Mucosa of descending colon (tissue), 3 donors: ENCODE measurements around the gene TDRD1. TPM values are rescaled to one million over a fixed set of nuclear protein-coding genes. Genes with fewer than 3 reads are reported as not detected.

ENCODE experiments used
- ATAC-seq: fragments of 200-7000 bp; cut with Tn5 transposase; one replicate; pipeline ENCODE4 v1.9.1; 2020; ENCODE audit warnings: mild to moderate bottlenecking, moderate library complexity
- DNase-seq, 3 donors: peaks; one replicate each; pipeline ENCODE4 v3.0.0-alpha.2; 2020
- H3K36me3 ChIP-seq: fragments of 200-600 bp; one replicate; pipeline ENCODE4 v1.8.0; 2021; ENCODE audit warnings: low read depth, mild to moderate bottlenecking
- H3K4me1 ChIP-seq: fragments of 200-600 bp; one replicate; pipeline ENCODE4 v1.8.0; 2021; ENCODE audit warnings: low read depth, mild to moderate bottlenecking
- H3K4me3 ChIP-seq: fragments of 200-600 bp; one replicate; pipeline ENCODE4 v1.8.0; 2021; ENCODE audit warnings: mild to moderate bottlenecking
- H3K9me3 ChIP-seq: fragments of 200-600 bp; one replicate; pipeline ENCODE4 v1.8.0; 2021; ENCODE audit warnings: mild to moderate bottlenecking
- intact Hi-C, 2 donors: fragments of 100-400 bp; cut with DNase I in 1 of 2; cut with micrococcal nuclease in 1 of 2; formaldehyde crosslinking; loops; one replicate each; pipeline versions ENCODE4 v1.11.0 to v1.11.1; 2022; cut with DNase I, micrococcal nuclease
- total RNA-seq, 3 donors: library from RNA; stranded (reverse); fragmentation: NEBNext Ultra II Directional in 2 of 3; extraction: Animal tissue kit (Norgen Biotek cat#: 25700) in 2 of 3; gene quantifications; one replicate each; pipeline versions ENCODE4 v1.2.1 to v1.2.4, GENCODE V29; 2021 to 2023
- TF ChIP-seq, protein P1 (sequence below): fragments of 200-600 bp; IDR thresholded peaks from one replicate; pipeline ENCODE4 v1.8.0; 2022; ENCODE audit warnings: antibody characterized with exemption, mild to moderate bottlenecking
- donor health status: DM: no; HTN: no; CAD: no; lungs with moderate emphysema.
- donor health status: DM: no; HTN: no; CAD: no.
- donor health status: DM: no; HTN: yes; CAD: no.

The TDRD1 gene
- total RNA-seq, 3 donors from 2014 or later = 0.06 to 1.7 (median 0.09) TPM

DNA sequence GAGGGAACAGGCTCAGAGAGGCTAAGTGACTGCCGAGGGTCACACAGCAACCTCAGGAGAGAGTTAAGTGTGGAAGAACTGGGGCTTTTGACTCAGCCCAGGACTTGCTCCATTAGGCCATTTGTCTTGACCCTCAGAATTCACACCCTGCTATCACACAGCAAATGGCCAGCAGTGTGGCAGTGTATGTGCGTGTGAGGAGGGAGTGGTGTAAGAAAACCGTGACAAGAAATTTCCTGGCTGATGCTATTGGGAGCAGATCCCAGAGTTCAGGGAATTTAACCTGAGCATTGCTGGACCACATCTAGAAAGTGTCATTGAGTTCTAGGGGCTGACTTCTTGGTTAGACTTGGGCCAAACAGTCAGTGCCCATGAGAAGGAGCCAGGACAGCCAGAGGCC is 78.3 kb downstream of the TDRD1 start:
- no peaks in the 10 kb centered on the region for H3K9me3 ChIP-seq
- H3K36me3 ChIP-seq = no peaks in the 10 kb centered on the region
- TF ChIP-seq, protein P1, sequence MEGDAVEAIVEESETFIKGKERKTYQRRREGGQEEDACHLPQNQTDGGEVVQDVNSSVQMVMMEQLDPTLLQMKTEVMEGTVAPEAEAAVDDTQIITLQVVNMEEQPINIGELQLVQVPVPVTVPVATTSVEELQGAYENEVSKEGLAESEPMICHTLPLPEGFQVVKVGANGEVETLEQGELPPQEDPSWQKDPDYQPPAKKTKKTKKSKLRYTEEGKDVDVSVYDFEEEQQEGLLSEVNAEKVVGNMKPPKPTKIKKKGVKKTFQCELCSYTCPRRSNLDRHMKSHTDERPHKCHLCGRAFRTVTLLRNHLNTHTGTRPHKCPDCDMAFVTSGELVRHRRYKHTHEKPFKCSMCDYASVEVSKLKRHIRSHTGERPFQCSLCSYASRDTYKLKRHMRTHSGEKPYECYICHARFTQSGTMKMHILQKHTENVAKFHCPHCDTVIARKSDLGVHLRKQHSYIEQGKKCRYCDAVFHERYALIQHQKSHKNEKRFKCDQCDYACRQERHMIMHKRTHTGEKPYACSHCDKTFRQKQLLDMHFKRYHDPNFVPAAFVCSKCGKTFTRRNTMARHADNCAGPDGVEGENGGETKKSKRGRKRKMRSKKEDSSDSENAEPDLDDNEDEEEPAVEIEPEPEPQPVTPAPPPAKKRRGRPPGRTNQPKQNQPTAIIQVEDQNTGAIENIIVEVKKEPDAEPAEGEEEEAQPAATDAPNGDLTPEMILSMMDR = no peak
- H3K4me3 ChIP-seq = no peak overlapping the region
- intact Hi-C loops = no loop called here
- peaks cover 14% of the 10 kb centered on the region for H3K4me1 ChIP-seq
- ATAC-seq (no peak), DNase-seq (no peak)

DNA sequence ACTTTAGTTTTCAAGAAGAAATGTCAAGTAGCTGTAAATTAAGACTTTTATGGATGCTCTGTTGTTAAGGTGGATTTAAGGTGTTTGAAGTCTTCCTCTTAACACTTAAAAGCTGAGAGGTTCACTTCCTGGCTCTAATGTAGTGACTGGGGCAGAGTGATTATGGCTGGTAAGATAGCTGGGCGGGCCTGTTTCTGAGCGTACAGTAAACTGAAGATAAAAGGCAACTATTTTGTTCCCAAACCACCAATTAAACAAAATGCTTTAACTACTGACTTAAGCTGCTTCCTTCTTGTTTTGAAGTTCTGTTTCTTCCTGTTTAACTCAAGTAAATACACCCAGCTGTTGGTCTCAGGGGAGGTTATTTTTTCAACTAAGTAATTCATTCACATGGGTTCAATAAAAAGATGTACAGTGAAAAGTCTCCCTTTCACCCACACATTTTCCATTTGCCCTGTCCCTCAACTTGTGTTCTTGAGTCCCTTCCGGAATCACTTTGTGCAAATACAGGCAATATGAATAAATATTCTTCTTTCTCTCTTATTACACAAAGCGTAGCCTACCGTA is 79.2 kb downstream of the TDRD1 start:
- ATAC-seq (peak; percentile 89), DNase-seq (peak in 1 of 3 donors; percentile 52)
- intact Hi-C loops = no loop called here
- TF ChIP-seq, protein P1 = no peak
- Histone ChIP-seq H3K9me3 (no peaks in the 10 kb centered on the region), H3K4me1 (peaks cover 14% of the 10 kb centered on the region), H3K36me3 (no peaks in the 10 kb centered on the region), H3K4me3 (no peak overlapping the region)

DNA sequence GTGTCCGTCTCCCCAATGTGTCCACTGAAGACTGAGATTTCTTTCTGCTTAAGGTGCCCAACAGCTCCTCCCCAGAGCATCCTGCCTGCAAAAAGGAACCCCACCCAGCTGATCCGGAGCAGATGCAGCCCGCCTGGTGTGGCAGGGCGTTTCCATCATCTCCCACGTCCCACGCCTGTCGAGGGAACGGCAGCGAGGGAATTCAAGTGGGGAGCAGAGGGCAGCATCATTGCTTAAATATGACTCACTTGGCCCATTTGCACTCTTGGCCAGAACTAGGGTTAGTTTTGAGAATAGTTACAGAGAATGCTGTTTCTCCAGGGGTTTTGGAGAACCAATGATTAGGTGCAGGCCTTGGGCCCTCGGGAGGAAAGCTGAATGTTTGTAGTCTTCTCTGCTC is 80.7 kb downstream of the TDRD1 start:
- Histone ChIP-seq H3K9me3 (no peaks in the 10 kb centered on the region), H3K4me1 (peaks cover 14% of the 10 kb centered on the region), H3K4me3 (no peak overlapping the region), H3K36me3 (no peaks in the 10 kb centered on the region)
- TF ChIP-seq, protein P1 = no peak
- peak in 1 of 3 donors; percentile 37 for DNase-seq
- intact Hi-C loops = no loop called here
- ATAC-seq = peak; percentile 27

DNA sequence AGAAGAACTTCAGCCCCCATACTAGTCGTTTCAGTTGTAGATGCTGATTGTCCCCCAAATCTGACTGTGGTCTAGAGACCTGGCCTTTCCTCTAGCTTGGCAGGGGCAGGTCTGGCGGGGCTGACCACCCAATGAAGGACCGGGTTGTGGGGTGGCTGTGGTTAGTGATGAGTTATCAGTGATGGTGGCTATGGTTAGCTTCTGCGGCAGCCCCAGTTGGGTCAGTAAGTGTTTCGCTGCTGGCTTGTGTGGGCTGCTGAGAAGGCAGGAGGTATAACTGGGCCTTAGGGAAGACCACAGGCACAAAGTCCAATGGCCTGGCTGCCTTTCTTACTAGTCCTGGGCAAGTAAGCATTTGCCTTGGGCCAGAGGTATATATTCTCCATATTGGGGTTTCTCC is 81.2 kb downstream of the TDRD1 start:
- DNase-seq (no peak), ATAC-seq (no peak)

DNA sequence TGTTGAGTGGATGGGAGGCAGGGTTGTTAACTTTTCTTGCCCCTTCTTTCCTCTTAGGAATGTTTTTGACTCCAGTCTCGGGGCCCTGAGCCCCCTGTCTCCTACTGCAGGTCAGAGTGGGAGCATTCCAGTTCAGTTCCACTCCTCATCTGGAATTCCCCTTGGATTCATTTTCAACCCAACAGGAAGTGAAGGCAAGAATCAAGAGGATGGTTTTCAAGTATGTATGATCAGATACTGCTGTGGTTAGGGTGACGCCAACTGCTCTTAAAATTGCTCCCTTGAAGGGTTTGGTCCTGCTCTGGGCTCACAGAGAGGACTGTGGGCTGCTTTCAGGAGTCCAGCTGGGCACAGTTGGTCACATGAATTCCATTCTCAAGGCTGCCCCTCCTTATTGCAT is 81.9 kb downstream of the TDRD1 start:
- TF ChIP-seq, protein P1 = no peak
- Histone ChIP-seq H3K36me3 (no peaks in the 10 kb centered on the region), H3K4me1 (peaks cover 14% of the 10 kb centered on the region), H3K4me3 (no peak overlapping the region), H3K9me3 (no peaks in the 10 kb centered on the region)
- intact Hi-C loops = no loop called here
- ATAC-seq = no peak
- no peak for DNase-seq

More for the DNA sequence above, 81.2 kb downstream of the TDRD1 start:
- no peaks in the 10 kb centered on the region for H3K9me3 ChIP-seq
- TF ChIP-seq, protein P1 = no peak
- H3K36me3 ChIP-seq = no peaks in the 10 kb centered on the region
- peaks cover 14% of the 10 kb centered on the region for H3K4me1 ChIP-seq
- H3K4me3 ChIP-seq = no peak overlapping the region
- intact Hi-C loops = no loop called here

DNA sequence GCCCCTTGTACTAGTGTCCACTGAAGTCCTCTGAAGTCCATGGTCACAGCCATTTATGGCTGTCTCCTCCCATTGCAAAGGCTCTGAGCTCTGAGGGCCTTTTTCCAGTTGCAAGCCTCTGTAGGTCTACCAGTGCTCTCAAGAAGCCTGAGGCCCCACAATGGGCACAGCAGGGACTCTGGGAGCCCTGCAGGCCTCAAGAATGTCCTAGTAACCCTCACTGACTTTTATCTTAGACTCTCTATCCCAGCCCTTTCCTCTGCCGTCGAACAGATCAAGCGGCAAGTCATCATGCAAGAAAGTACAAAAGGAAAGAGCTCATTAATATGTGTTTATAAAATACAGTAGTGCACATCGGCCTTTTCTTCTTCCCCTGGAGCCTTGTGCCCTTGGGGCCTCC is 83.3 kb downstream of the TDRD1 start:
- TF ChIP-seq, protein P1 = no peak
- intact Hi-C loops = no loop called here
- Histone ChIP-seq H3K36me3 (no peaks in the 10 kb centered on the region), H3K4me1 (peaks cover 12% of the 10 kb centered on the region), H3K9me3 (no peaks in the 10 kb centered on the region), H3K4me3 (no peak overlapping the region)
- DNase-seq (no peak), ATAC-seq (no peak)
